Subcutaneous abdominal adipose tissue (tissue), 5 donors: ENCODE results near the gene U2AF2.

Experiments
- H3K27ac ChIP-seq: one replicate; pipeline ENCODE4 v1.7.0; 2013; ENCODE audit warnings: low read depth, mild to moderate bottlenecking, inconsistent platforms, low read length, moderate library complexity
- H3K27me3 ChIP-seq, 5 donors: one replicate each; pipeline ENCODE4 v1.7.0; 2013; ENCODE audit warnings: low read length in 5 of 5, inconsistent platforms in 1 of 5; ENCODE audit not compliant: control insufficient read depth in 5 of 5, insufficient read depth in 4 of 5
- H3K36me3 ChIP-seq, 5 donors: one replicate each; pipeline ENCODE4 v1.7.0; 2013; ENCODE audit warnings: low read length in 5 of 5; ENCODE audit not compliant: control insufficient read depth in 5 of 5, insufficient read depth in 5 of 5
- H3K4me1 ChIP-seq, 5 donors: one replicate each; pipeline ENCODE4 v1.7.0; 2013; ENCODE audit warnings: low read length in 5 of 5, mild to moderate bottlenecking in 3 of 5, moderate library complexity in 1 of 5; ENCODE audit not compliant: control insufficient read depth in 5 of 5, insufficient read depth in 5 of 5
- H3K4me3 ChIP-seq, 5 donors: one replicate each; pipeline ENCODE4 v1.7.0; 2013; ENCODE audit warnings: low read length in 5 of 5, low read depth in 1 of 5
- H3K9ac ChIP-seq, 5 donors: one replicate each; pipeline ENCODE4 v1.7.0; 2013; ENCODE audit warnings: low read length in 5 of 5, mild to moderate bottlenecking in 4 of 5, moderate library complexity in 3 of 5
- H3K9me3 ChIP-seq, 5 donors: one replicate each; pipeline ENCODE4 v1.7.0; 2013; ENCODE audit warnings: low read length in 5 of 5; ENCODE audit not compliant: control insufficient read depth in 5 of 5
- donor health status: healthy.
- donor health status: healthy.
- donor health status: healthy.
- donor health status: healthy.
- donor health status: healthy.

U2AF2 gene

DNA sequence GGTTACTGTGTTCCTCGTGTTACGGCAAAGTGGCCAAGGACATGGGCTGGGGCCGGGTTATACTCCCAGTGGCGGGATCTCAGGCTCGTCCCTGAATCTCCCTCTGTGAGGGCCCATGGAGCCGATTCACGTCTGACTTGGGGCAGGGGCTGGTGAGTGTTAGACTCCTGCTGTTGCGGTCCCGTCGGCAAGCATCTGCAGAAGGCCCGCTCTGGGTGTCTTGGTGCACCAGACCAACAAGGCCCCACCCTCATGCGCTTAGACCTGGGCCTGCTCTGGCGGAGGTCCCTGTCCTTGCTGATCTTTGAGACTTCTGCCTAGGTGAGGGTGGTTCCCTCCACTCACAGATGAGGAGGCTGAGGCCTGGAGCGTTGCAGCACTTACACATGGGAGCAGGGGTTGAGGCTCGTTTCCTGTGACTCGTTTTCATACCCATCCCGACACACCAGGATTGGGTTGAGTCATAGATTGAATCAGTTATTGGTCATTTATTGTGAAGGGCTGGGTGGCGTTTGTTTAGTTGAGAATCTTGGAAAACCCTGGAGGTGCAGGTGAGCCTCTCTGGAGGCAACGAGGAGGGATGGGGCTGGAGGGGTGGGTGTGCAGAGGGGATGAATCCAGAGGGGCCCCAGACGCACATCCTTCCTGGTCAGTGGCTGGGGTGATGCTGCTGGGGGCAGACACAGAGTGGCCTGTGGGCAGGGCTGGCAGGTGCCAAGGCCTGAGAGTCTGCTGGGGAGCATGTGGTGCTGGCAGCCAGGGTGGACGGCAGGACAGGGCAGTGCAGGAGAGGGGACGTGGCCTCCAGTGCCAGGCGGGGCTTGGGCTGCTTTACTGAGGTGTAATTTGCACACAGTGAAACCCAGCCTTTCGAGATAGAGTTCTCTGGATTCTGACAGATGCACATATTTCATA is 24.8 kb downstream of the U2AF2 start:
- no peaks in the 10 kb centered on the region for H3K27me3 ChIP-seq
- H3K27ac ChIP-seq: no peak overlapping the region
- H3K4me3 ChIP-seq: no peak overlapping the region
- peaks cover 14 to 64% (median 57%) of the 10 kb centered on the region in 5 donors for H3K4me1 ChIP-seq
- H3K9me3 ChIP-seq: no peaks in the 10 kb centered on the region
- peak overlapping the region in 1 of 5 donors; percentile 21 for H3K9ac ChIP-seq
- peaks cover 2 to 59% (median 52%) of the 10 kb centered on the region in 5 donors for H3K36me3 ChIP-seq

DNA sequence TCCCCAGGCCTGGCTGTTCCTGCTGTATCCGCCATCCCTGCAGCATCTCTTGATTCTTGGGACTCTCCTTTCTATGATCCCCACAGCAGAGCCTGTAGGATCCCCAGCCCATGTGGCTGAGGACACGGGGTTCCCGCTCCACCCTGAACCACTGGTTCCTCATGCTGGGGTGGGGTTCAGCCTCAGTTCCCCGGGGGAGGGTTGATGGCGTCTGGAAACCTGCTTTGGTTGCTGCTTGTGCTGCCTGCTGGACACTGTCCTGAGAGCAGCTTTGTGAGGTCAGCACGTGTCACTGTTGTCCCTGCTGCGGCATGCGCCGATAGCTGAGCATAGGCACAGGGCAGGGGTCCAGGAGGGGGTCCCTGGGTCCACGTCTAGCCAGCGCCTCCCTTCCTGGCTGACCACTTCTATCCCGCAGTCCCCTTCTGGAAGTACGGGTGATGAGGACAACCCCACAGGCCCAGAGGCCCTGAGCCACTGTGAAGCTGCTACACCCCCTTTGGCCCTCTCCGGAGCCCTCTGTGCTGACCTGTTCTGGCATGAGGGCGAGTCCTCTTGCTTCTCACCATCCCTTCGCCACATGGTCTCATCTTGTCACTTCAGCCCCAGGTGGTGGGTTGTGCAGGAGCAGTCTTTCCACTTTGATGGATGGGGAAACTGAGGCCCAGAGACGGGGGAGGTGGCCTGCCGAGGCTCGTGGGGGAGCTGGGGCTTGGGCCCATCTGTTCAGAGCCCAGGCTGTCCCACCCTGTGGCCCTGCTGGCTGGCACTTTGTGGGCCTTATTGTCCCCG is 25.7 kb downstream of the U2AF2 start:
- no peak overlapping the region for H3K27ac ChIP-seq

GRCh38 chr19:55681131-55682092 is 26.6 kb downstream of the U2AF2 start:
- Histone ChIP-seq H3K36me3 (peaks cover 2 to 77% (median 67%) of the 10 kb centered on the region in 5 donors), H3K4me3 (no peak overlapping the region), H3K9me3 (no peaks in the 10 kb centered on the region), H3K27ac (no peak overlapping the region), H3K9ac (peak overlapping the region in 1 of 5 donors; percentile 4), H3K27me3 (no peaks in the 10 kb centered on the region), H3K4me1 (peaks cover 11 to 49% (median 46%) of the 10 kb centered on the region in 5 donors)

More for the DNA sequence above, 25.7 kb downstream of the U2AF2 start:
- Histone ChIP-seq H3K4me3 (peak overlapping the region in 1 of 5 donors; percentile 10), H3K9me3 (no peaks in the 10 kb centered on the region), H3K9ac (peak overlapping the region in 2 of 5 donors; percentile 4 to 21), H3K4me1 (peaks cover 14 to 58% (median 55%) of the 10 kb centered on the region in 5 donors), H3K27me3 (no peaks in the 10 kb centered on the region), H3K36me3 (peaks cover 2 to 68% (median 59%) of the 10 kb centered on the region in 5 donors)

DNA sequence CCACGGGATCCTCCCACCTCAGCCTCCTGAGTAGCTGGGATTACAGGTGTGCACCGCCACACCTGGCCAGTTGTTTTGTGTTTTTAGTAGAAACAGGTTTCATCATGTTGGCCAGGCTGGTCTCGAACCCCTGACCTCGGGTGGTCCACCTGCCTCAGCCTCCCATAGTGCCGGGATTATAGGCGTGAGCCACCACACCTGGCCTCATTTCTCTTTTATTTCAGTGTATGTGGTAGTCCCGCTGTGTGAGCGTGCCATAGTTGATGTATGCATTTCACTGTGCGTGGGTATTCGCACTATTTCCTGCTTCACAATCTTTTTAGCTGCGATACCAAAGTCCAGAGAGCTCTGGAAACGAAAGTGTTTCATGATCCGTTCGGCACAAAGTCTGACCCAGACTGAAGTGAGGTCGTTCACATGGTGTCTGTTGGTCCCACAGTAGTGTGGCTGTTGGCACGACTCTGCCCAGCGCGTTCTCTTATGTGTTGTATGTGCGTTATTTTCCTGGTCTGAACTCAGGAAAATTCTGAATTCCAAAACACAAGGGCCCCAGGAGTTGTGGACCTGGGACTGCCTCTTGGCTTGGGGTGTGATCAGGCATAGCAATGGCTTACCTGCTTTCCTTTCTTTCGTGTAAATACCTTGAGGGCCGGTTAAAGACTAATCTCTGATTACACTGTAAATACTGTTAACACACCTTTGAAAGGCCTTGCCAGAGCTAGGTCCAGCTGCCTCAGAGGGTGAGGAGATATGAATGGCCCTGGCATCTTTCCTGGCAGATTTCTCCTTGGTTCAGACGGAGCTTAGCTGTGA is 28.8 kb downstream of the U2AF2 start:
- no peaks in the 10 kb centered on the region for H3K9me3 ChIP-seq
- no peak overlapping the region for H3K4me3 ChIP-seq
- H3K9ac ChIP-seq: no peak overlapping the region
- H3K4me1 ChIP-seq: peaks cover 2 to 27% (median 24%) of the 10 kb centered on the region in 5 donors
- H3K27ac ChIP-seq: no peak overlapping the region
- peaks cover 2 to 91% (median 75%) of the 10 kb centered on the region in 5 donors for H3K36me3 ChIP-seq
- H3K27me3 ChIP-seq: no peaks in the 10 kb centered on the region

DNA sequence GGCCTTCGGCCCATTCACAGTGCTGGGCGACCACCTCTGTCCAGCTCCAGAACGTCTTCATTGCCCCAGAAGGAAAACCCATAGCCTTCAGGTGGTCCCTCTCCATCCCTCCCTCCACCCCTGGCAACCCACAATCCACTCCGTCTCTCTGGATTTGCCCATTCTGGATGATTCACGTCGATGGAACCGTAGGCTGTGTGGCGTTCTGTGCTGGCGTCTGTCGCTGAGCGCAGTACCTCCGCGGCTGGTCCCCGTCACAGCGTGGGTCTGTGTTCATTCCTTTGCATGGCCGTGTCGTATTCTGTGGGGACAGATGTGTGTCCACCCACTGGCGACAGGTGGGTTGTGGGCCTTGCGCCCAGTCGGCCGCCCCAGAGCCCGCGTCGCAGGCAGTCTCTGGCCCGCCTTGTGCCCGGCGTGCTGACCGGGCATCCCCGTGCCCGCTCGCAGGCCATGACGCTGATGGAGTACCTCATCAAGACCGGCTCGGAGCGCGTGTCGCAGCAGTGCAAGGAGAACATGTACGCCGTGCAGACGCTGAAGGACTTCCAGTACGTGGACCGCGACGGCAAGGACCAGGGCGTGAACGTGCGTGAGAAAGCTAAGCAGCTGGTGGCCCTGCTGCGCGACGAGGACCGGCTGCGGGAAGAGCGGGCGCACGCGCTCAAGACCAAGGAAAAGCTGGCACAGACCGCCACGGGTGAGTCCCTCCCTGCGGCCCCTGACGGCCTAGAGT is 30.3 kb downstream of the U2AF2 start:
- Histone ChIP-seq H3K27me3 (no peaks in the 10 kb centered on the region), H3K36me3 (peaks cover 2 to 91% (median 75%) of the 10 kb centered on the region in 5 donors), H3K4me1 (peaks cover 2 to 12% (median 9%) of the 10 kb centered on the region in 5 donors), H3K9me3 (no peaks in the 10 kb centered on the region), H3K9ac (no peak overlapping the region), H3K27ac (no peak overlapping the region), H3K4me3 (no peak overlapping the region)

DNA sequence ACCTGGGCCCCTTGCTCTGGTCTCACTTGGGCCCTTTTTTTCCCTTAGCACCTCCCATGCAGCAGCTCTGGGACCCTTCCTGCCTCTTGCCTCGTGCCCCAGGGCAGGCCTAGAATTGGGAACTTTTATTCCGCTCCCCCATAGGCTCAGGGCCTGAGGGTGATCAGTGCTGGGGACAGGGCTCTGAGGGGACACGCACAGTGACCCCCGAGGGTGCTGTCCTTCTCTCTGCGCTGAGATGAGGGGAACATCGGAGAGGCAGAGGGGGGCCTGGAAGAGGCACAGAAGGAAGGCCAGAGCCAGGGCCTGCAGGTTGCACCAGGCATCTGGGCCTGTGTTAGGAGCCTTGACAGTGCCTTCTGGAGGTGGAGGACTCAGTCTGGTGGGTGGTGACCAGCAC is 30.9 kb downstream of the U2AF2 start:
- H3K9me3 ChIP-seq: no peaks in the 10 kb centered on the region
- H3K27me3 ChIP-seq: no peaks in the 10 kb centered on the region
- H3K27ac ChIP-seq: no peak overlapping the region
- peaks cover 2 to 91% (median 75%) of the 10 kb centered on the region in 5 donors for H3K36me3 ChIP-seq
- no peak overlapping the region for H3K9ac ChIP-seq
- no peak overlapping the region for H3K4me3 ChIP-seq
- peaks cover 0 to 6% (median 3%) of the 10 kb centered on the region in 5 donors for H3K4me1 ChIP-seq

- H3K4me1 ChIP-seq: no peaks in the 10 kb centered on the region
- no peak overlapping the region for H3K27ac ChIP-seq
- H3K27me3 ChIP-seq: no peaks in the 10 kb centered on the region
- H3K9ac ChIP-seq: no peak overlapping the region
- H3K4me3 ChIP-seq: no peak overlapping the region
- no peaks in the 10 kb centered on the region for H3K9me3 ChIP-seq
- H3K36me3 ChIP-seq: peaks cover under 1 to 91% (median 73%) of the 10 kb centered on the region in 5 donors
Observed at GRCh38 chr19:55686311-55687050, 31.6 kb downstream of the U2AF2 start.
